GM21576 (cell line): ENCODE results near the gene EFNA5.

Experiments
- ATAC-seq: cut with Tn5 transposase; IDR thresholded peaks from one replicate; pipeline ENCODE4 v1.9.1; 2021; ENCODE audit warnings: mild to moderate bottlenecking, moderate library complexity; ENCODE audit not compliant: unreplicated experiment

Gene EFNA5

DNA sequence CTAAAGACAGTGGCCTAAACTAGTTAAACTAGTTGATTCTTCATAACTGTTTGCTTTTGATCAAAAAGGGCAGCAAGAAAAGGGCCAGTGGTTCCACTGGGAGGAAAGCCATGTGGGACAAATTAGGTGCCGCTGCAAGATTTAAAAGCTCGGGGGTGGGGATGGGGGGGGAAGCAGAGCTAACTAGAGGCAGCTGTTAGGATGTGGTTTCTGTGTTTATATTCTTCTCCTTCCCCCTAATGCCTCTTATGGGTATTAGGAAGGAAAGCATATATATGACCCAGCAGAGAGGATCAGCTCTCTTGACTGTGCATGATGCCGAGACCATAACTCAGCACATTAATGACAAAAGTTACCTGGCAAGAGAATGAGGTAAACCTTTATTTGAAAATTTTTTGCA lies 65.7 kb downstream of the EFNA5 start:
- ATAC-seq, result no peak

DNA sequence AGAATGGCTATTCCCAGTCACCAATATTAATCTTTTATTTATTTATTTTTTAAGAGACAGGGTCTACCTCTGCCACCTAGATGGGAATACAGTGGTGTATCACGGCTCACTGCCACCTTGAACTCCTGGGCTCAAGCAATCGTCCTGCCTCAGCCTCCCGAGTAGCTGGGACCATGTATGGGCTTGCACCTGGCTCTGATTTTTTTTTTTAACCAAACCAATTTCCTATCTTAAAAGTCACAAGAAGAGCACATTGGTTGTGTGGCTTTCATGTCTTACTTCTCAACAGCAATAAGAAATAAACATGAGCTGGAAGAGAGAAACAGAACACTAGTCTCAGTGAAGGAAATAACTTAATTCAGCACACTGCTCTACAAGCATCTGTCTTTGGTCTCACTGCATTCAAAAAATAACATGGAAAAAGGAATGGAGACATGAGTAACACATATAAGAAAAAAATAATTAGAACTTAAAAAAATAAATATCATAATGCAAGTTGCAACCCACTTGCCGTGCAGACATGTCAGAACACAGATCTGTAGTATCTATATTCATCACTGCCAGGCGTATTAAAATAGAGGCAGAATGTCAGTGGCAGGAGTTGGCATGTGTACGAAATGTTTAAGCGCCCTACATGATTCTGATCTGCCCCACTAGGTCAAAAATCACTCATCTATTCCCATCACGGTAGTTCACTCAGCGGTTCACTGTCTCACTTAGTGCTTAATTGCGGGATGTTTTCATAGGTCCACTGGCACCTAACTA lies 66.4 kb downstream of the EFNA5 start:
- no peak for ATAC-seq

DNA sequence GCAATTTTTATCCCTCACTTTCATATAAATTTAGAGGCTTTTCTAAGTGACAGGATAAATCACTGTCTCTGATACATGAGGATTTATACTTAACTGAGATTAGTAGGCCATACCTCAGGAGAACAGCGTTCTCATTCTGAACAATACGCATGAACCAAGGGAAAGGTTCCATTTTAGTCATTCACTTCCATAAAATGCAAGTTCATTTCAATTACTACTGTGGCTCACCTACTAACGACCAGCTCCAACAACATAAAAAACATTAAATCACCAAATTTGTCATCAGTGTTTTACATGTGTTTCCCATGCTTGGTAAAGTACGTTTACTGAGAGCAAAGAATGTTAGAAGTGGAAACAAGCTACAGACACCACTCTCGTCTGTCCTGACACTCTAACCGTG lies 67.4 kb downstream of the EFNA5 start:
- ATAC-seq, result no peak

DNA sequence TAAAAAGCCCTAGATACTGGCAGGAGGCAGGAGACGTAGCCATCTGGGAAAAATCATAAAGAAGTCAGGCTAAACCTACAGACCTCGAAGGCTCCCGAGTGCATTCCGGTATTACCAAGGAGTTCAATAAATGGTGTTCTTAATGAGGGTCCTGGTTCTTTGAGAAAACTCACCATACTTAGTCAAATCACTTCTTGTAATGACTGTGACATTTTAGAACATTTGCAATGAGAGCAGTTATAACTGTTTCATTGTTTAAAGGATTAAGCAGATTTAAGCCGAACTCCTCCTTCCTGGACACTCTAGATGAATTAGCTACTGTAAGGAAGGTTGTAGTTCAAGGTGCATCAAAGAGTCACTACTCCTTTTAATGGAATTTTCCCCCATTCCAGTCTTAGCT lies 67.8 kb downstream of the EFNA5 start:
- no peak for ATAC-seq

DNA sequence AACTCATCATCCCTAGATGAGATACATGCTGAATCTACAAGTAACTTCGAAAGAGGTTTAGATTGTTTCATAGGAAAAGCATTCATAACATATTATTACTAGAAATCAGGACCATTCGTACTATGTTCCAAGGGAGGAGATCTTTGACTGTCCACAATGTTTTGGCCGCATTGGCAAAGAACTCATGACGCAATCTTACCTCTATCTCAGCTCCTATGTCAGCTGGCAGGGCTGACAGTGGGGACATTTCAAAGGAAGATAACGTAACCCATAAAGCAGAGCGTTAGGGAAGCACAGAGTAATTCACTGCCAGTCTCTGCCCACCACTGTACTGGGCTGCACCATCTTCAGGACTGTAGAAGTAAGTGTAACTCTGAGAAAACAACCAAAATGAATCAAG lies 69.7 kb downstream of the EFNA5 start:
- no peak for ATAC-seq

DNA sequence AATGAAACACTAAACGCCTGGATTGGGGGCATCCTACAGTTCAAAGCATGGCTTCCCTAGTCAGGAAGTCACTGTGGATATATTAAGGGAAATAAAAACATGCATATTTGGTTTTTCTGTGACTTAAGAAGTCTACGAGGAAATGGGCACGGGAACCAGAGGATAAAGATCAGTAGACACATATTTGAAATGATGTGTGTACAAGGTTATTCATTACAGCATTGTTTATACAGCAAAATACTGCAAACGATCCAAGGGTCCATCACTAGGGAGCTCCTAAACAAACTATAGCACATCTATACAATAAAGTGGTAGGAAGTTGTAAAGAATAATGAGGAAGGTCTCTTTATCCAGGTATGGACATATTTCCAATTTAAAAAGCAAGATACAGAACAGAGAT lies 71.8 kb downstream of the EFNA5 start:
- ATAC-seq, result no peak

DNA sequence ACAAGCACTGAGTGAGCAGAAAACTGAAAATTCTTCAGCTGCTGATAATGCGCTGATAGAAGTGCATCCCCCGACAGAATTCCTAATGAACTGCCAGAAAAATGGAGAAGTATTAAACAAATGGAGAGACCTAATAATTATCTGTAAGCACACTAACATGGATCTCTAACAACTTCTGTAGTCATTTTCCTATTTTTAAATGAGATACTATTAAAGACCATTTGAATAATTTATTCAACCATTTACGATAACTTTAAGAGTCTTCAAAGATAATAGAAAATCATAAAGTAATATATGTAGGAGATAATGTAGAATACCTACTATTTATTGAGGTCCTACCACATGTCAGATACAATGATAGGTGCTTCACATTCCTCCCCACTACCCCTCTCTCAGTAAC lies 72.9 kb downstream of the EFNA5 start:
- no peak for ATAC-seq

DNA sequence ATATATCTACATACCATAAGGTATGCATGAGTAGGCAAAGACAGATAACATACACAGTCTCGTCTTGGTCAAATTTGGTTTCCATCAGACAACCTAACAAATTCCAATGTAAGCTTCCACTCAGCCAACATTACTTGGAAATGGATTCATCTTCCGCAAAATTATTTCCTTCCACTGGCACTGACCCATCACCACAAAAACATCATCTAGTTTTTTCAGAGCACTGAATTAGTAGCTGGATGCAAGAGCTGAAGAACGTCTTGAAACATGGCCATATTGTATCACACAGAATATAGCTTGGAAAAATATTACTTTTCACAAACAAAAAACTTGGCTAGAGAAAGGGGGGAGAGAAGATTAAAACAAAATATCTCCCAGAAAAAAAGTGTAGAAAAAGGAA lies 73.5 kb downstream of the EFNA5 start:
- no peak for ATAC-seq

DNA sequence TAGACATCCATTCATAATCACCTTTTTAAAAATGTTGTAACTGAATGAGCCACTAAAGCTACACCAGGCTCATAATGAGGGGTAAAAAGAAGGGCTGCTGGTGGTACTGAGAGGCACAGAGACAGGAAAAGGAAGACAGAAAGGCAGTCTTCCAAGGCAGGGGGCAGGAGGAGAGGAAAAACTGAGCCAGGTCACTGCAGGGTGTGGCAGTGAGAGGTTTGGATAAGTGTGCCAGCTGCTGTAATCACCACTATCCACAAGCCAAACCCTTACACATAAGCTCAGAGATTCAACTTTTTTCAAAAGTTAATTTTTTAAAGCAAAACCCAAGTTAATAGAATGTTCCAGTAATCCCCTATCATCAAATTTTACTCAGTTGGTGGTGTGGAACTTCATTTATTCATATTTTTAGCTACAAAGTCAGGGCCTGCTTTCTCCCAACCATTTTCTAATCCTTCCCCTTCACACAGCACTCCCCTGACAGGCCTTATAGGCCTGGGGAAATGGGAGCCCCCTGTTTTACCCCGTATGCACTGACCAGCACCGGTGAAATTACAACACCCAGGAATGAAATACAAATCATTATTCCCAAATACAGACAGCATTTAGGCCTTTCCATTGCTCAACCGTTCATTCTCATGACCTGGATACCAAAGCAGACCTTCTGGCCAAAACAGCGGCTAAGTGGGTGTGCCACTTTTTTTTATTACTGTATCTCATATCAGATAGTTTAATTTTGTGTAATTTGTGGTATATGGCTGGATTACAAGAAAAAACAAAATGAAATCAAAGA lies 76.3 kb downstream of the EFNA5 start:
- ATAC-seq, result no peak

DNA sequence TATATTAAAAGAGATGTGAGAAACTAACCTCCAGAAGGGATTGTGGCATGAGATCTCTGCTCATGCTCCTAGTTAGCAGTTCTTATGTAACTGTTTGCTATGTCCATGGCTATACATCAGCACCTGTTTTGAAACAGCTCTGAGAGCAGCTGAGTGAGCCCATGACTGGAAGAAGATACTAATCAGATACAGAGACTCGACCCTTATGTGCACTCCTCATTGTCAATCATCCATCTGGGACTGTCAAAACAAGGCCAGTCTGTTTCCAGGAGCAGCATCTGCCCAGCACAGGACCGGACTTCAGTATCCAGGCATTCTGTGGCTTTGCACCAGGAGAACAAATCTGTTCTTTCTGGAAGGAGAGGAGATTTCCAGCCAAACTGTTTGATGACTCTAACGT lies 77.7 kb downstream of the EFNA5 start:
- ATAC-seq, result no peak

DNA sequence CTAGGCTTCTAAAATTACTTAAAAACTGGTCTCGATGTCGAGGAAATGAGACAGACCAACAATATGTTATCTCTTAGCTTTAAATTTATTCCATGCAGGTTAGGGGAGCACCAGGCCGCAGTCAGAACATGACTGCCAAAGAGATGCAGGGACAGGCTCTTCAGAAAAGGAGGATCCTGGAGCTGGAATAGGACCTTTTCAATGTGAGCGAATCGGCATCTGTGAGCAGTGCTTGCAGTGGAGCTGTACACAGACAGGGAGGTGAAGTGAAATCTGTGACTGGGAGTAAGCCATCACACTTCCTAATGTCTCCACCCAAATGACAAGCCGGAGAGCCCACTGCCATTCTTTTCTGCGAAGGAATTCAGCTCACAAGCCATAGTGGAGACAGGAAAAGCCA lies 78.2 kb downstream of the EFNA5 start:
- ATAC-seq, result no peak

DNA sequence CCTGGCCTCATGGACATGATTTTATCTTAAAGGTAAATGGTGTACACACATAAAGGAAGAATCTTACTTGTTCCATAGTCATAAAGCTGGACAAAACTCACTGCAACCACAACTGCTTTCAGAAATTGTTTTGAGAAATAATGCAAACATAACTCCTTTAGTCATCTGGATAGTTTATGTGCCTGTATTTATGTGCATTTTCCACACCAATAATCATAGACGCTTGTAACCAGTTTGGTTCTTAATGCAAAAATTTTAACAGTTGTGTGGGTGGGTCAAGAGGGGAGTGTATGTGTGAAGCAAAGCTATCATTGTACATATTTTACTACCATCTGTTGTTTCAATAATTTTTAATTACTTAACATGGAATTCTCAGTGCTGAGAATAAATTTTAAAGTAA lies 80.1 kb downstream of the EFNA5 start:
- no peak for ATAC-seq

DNA sequence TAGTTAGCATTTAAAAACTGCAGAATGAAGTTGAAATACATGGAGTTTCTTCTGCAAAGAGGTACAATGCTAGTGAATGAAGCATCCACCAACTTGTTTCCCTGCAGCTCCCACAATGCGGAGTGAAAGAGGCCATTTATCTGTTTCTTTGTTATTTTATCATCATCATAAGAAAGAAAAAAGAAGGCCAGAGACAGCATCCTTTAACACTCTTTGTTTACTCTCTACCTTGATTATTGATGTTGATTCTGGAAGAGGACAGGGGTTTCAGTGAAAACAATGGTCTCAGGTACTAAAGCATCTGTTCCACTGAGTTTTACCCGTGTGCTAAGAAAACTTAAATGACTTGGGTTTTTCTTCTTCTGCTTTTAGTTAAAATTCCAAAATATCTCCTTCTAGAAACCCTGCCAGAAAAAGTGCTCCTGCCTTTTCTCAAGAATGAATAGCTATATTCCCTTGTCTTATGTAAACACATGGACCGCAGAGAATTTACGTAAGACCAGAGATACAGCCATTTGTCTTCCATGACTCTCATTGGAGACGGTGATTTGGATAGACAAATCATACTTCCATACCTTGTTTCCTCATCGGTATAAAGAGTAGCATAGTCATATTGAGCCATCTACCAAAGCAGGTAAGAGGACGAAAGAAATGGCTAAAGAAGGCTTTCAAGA lies 81.1 kb downstream of the EFNA5 start:
- ATAC-seq, result no peak

DNA sequence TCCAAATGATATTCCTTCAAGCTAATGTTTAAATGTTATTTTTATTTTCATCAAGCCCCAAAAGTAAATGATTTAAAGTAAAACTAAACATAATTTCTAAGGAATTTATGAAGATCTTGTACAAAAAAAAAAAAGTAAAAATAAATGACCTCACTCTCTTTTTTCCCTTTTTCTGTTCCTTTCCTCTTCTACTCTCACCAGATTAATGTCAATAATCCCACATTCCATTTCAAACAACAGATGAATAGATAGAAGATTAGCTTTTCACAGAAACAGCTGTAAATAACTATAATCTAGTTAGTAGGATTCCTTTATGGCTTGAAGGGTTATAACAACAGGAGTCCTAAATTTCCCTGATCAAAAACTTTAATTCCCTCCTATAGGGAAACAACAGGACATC lies 88.1 kb downstream of the EFNA5 start:
- no peak for ATAC-seq

DNA sequence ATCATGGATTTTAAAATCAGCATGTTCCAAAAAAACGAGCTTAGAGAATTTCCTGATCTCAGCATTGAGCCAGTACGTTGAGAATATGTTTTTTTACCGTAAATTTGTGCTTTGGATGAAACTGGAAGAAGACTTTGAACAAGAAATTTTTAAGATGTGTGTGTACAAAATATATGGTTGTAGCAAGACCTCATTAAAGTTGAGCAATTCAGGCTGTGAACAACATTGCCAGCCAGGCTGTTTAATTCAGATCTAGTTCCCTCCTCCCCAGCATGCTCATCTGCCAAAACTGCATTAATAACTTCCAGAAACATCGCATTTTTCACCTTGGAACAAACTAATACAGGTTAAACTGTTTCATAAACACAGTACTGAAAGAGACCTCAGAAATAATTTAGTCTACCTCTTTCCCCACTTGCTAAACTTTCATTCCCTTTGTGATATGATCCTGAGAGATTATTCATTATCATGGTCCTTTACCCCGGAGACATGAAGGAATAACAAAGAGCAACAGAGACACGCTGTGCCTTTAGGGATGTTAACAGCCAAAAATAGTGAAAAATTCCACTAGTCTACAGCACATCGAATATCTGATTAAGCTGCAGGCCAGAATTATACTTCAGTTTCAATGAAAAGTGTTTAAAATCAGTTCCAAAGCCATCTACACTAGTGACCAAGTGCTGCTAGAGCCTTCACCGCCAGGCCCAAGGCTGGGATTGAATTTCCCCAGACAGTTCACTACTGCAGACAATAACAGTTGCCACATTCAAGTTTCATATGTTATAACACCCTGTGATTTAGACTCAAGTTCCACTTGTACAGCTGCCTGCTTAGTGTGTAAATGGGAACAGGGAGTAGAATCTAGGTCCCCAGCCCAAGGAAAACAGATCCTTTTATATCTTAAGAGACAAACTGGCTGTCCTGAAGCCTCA lies 89.6 kb downstream of the EFNA5 start:
- no peak for ATAC-seq

DNA sequence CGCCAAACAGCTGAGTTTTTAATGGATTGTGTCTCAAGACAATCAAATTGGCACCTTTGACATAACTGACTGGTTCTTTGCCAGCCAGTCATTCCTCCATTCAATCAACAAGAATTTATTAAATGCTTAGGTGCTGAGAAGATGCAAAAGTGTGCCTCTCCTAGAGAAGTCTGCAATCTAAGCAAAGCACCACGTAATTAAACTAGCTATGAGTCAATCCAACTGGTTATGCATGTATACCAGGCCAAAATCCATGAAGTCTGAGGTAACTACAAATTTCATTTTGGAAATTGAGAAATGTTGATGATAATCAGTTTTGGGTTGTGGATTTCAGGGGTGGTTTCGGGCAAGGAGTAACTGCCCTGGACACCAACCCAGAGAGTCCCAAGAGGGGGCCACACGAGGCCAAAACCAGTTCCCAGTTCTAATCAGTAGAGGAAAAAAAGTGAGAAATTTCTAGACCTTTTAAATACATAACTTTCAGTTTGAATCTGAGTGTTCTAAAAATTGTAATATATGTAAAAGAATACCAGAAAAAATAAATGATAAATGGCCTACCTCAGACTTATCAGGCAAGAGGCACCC lies 92.6 kb downstream of the EFNA5 start:
- no peak for ATAC-seq

DNA sequence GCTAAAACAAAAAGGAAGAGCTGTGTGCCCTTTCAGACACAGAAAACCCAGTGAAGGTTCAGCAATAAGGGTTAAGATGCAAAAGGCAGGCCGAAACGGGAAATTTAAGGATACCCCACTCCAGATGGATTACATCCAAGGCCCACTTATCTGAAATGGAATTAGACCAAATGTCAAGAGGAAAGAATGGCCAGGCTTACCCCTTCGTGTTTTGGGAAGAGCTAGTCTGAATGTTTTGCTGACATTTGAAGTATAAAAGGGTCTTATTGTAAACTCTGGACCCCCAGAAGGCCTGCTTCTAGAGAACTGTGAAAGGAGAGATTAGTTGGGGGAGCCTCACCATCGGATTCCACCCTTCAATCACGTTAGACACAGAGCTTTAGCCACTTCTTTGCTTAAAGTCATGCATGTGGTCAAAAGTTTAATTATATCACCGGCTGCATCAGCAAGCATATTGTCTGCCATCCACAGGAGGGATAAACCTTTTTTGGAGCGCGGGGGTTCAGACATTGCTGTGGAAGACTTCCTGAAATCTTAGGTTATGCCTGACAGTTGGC lies 93.3 kb downstream of the EFNA5 start:
- no peak for ATAC-seq

DNA sequence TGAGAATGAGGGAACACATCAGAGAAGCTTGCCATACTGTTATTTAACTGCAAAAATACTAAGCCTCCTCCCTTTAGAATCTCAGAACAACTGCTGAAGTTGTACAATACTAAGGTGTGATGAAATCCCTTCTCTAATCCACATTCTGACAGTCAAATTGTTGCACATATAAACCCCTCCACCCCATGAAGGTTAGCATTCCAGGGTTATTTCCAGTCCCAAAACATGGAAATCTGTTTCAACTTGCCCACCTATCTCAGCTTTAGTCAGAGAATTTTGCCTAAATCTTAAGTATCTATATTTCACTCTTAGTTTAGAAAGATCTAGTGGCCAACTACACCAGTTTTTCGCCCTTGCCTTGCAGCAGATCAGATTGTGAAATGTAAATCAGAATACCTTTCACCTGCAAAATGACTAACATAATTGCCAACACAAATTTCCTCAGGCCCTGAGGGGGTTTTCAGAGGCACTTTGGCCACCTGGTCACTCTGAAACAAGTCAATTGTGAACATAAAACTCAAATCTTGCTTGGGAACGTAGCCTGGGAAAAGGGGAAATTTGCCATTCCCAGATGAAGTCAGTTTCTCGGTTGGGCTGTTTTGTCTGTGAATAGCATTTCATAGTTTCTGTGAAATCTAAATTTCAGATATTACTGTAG lies 93.9 kb downstream of the EFNA5 start:
- no peak for ATAC-seq

DNA sequence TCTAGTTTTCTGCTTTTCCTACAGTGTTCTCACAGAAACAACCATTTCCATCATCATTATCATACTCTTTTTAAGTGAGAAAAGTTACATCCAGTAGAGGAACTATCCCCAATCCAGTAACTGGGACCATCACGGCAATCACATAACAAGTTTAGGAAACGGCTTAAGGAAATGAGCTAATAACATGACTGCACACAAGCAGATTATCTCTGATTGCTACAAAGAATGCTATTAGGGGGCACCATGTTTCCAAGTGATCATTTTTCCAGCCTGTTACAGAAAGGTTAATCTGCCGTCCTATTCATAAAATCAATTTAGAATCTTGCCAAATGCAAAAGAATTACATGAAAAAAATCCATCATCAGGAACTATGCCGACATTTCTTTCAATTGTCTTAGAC lies 94.6 kb downstream of the EFNA5 start:
- no peak for ATAC-seq

DNA sequence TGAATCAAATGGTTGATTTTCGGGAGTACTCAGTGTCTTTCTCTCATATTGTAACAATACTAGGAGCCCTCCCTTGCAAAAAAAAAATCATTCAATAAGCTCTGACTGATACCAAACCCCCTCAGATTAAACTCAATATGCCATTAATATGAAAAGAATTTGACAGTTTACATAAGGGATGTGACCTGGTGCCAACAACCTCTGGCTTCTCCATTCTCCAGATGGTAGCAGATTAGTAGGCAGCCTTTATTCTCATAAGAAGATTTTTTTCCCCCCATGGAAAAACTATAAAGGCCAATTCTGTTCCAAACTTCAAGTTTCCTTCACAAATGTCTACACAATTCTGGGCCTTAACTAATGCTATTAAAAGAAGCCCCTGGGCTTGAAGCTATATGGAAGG lies 96.5 kb downstream of the EFNA5 start:
- no peak for ATAC-seq
